ENCODE results near the gene TMEM95. TPM values are rescaled to one million over a fixed set of nuclear protein-coding genes. Genes with fewer than 3 reads are reported as not detected.
"Not testable (repeated sequence)": the region's sequence is repeated elsewhere in the genome, so short reads cannot be mapped to it uniquely, and the experiment has no call there.

Gene TMEM95
- total and polyA plus RNA-seq, 2 of the 8 experiments (the other 6 are each of a cell fraction or from before 2014, with no cell fraction given): not detected

DNA sequence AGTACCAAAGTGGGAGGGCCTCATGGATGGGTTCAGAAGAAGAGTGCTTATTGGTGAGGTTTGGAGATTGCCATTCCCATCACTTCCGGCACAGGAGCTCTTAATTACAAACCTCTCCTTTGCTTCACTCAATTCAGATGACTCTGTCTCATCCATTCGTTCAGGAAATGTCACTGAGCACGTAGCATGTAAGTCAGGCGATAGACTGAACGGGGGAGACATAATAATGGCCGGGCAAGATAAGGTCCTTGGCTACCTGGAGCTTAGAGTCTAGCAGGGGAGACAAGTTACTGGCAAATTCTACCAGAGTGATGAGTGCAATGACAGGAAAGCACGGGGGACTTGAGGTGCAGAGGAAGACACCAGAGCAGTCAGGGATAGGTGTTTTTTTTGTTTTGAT, 11.0 kb downstream of the TMEM95 start:
- H4K5ac ChIP-seq (ENCODE audit: insufficient read length, low read depth, low read length); DNase-seq (ENCODE audit: low read depth in 1 of 2, low spot score in 2 of 2); FAIRE-seq; H3K4me2 ChIP-seq (ENCODE audit: insufficient read depth in 1 of 2, low read depth in 2 of 2, low read length in 2 of 2); H2BK5ac ChIP-seq (ENCODE audit: low read depth, low read length); H2AFZ ChIP-seq (ENCODE audit: low read length); H2BK12ac ChIP-seq (ENCODE audit: low read depth, low read length); H3K23ac ChIP-seq (ENCODE audit: insufficient read length); H3K27me3 ChIP-seq (replicated peaks in 1 of 4; ENCODE audit: control insufficient read depth in 3 of 4, extremely low read depth in 1 of 4, insufficient read depth in 3 of 4, low read length in 3 of 4); H3K36me3 ChIP-seq (ENCODE audit: control insufficient read depth in 2 of 4, insufficient read depth in 4 of 4, low read length in 3 of 4); H3K27ac ChIP-seq (ENCODE audit: low read depth, low read length); H3K79me1 ChIP-seq (ENCODE audit: low read depth, low read length); H2BK20ac ChIP-seq (ENCODE audit: low read length); H3K18ac ChIP-seq (ENCODE audit: extremely low read depth, low read length); H4K91ac ChIP-seq (replicated peaks; ENCODE audit: insufficient read length, low read length); H3K4me3 ChIP-seq (ENCODE audit: extremely low read depth in 1 of 4, insufficient read depth in 2 of 4, low read depth in 3 of 4, low read length in 4 of 4); H3K4ac ChIP-seq (replicated peaks; ENCODE audit: insufficient read length, low read depth, low read length); H3K56ac ChIP-seq (replicated peaks; ENCODE audit: insufficient read length, low read depth, low read length); H2BK15ac ChIP-seq (ENCODE audit: low read length); H4K20me1 ChIP-seq (replicated peaks in 1 of 2; ENCODE audit: control insufficient read depth in 1 of 2, insufficient read depth in 2 of 2, low read length in 2 of 2); H3K14ac ChIP-seq (ENCODE audit: insufficient read length); H3K79me2 ChIP-seq (ENCODE audit: control insufficient read depth in 1 of 2, insufficient read depth in 2 of 2, low read length in 2 of 2); H2AK5ac ChIP-seq (ENCODE audit: low read depth, low read length); H3K23me2 ChIP-seq (ENCODE audit: low read depth, low read length); H3K9ac ChIP-seq (replicated peaks in 1 of 4; ENCODE audit: extremely low read depth in 1 of 4, low read depth in 3 of 4, low read length in 3 of 4); H3K9me3 ChIP-seq (ENCODE audit: insufficient read depth in 2 of 2, low read depth in 1 of 2, low read length in 1 of 2); H4K8ac ChIP-seq (ENCODE audit: extremely low read depth, insufficient read depth, low read length); H2BK120ac ChIP-seq (replicated peaks; ENCODE audit: low read depth, low read length): not testable (repeated sequence)
- WGBS, 2 experiments (ENCODE audit: extremely low coverage in 1 of 2, insufficient coverage in 1 of 2, insufficient read length in 1 of 2, insufficient replicate concordance in 2 of 2, low coverage in 1 of 2, low lambda C conversion rate in 2 of 2, missing lambda C conversion rate in 1 of 2): 91% methylated on average over 6 of the region's 7 CpGs; no CpG with 5 or more reads in 1 of the 2 experiments
- ChIA-PET POLR2A (ENCODE audit: partially characterized antibody) (interaction anchor here (0.5 kb wide), 1 partner anchor 27 kb away, joined by 3 read pairs; no protein-coding TSS in a partner anchor), CTCF (ENCODE audit: partially characterized antibody) (interaction anchor here (0.6 to 0.7 kb wide), 2 partner anchors 35 to 101 kb away, joined by 3 read pairs; no protein-coding TSS in a partner anchor)
- peaks cover 0 to 11% (median 4%) of the 10 kb centered on the region in 4 experiments; a peak in 5 of 7 replicates for H3K4me1 ChIP-seq (replicated peaks in 1 of 4; ENCODE audit: control insufficient read depth in 3 of 4, insufficient read depth in 4 of 4, low read length in 3 of 4)

Measured in H1 (cell line).